Measurements from ENCODE around the gene TLR9.

GRCh38 chr3:52228266-52228665, 2.8 kb upstream of the TLR9 start:
- TF ChIP-seq, protein P1, sequence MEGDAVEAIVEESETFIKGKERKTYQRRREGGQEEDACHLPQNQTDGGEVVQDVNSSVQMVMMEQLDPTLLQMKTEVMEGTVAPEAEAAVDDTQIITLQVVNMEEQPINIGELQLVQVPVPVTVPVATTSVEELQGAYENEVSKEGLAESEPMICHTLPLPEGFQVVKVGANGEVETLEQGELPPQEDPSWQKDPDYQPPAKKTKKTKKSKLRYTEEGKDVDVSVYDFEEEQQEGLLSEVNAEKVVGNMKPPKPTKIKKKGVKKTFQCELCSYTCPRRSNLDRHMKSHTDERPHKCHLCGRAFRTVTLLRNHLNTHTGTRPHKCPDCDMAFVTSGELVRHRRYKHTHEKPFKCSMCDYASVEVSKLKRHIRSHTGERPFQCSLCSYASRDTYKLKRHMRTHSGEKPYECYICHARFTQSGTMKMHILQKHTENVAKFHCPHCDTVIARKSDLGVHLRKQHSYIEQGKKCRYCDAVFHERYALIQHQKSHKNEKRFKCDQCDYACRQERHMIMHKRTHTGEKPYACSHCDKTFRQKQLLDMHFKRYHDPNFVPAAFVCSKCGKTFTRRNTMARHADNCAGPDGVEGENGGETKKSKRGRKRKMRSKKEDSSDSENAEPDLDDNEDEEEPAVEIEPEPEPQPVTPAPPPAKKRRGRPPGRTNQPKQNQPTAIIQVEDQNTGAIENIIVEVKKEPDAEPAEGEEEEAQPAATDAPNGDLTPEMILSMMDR (IDR thresholded peaks at IDR 0.05) = no peak
- no peak for TF ChIP-seq GABPB1 (CRISPR knock-in tag; IDR thresholded peaks at IDR 0.05)
- TF ChIP-seq NFE2L1 (CRISPR knock-in tag; IDR thresholded peaks at IDR 0.05) = no peak
- TF ChIP-seq ATF2 (CRISPR knock-in tag; IDR thresholded peaks at IDR 0.05; ENCODE audit: borderline replicate concordance, low read depth) = no peak
- no peak for TF ChIP-seq IRF2 (CRISPR knock-in tag; IDR thresholded peaks at IDR 0.05; ENCODE audit: borderline replicate concordance, low read depth)
- TF ChIP-seq ESRRA (CRISPR knock-in tag; IDR thresholded peaks at IDR 0.05; ENCODE audit: borderline replicate concordance) = no peak
- TF ChIP-seq NFYB (CRISPR knock-in tag; conservative IDR thresholded peaks at IDR 0.05; ENCODE audit: low read depth) = no peak
- TF ChIP-seq ZNF416 (CRISPR knock-in tag; IDR thresholded peaks at IDR 0.05) = no peak
- TF ChIP-seq, protein P2, sequence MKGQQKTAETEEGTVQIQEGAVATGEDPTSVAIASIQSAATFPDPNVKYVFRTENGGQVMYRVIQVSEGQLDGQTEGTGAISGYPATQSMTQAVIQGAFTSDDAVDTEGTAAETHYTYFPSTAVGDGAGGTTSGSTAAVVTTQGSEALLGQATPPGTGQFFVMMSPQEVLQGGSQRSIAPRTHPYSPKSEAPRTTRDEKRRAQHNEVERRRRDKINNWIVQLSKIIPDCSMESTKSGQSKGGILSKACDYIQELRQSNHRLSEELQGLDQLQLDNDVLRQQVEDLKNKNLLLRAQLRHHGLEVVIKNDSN (CRISPR knock-in tag; IDR thresholded peaks at IDR 0.05) = no peak
